B cell (primary cell): ENCODE data around the gene CDC25B. TPM values are rescaled to one million over a fixed set of nuclear protein-coding genes. Genes with fewer than 3 reads are reported as not detected.

Experiments
- ATAC-seq: fragments of 200-7000 bp; cut with Tn5 transposase; one replicate; pipeline ENCODE4 v1.10.0; 2021; ENCODE audit warnings: low read depth, mild to moderate bottlenecking, moderate number of reproducible peaks, moderate library complexity
- CTCF ChIA-PET: fragments of 350-600 bp; sonication (Branson Sonifier 250); formaldehyde crosslinking; loops from one replicate; lab custom pipeline; 2021; ENCODE audit warnings: antibody characterized with exemption, inconsistent platforms; lab: Charles Lee
- POLR2A ChIA-PET: fragments of 350-600 bp; sonication (Branson Sonifier 250); formaldehyde crosslinking; loops from one replicate; lab custom pipeline; 2021; ENCODE audit warnings: antibody characterized with exemption; lab: Charles Lee
- DNase-seq: peaks from one replicate; pipeline ENCODE4 v3.0.0; 2013
- H2AFZ ChIP-seq: 2 replicates; pipeline ENCODE4 v1.6.1; 2012; ENCODE audit warnings: mild to moderate bottlenecking, low read depth, low read length; ENCODE audit not compliant: insufficient read depth, poor library complexity, severe bottlenecking
- H3K27ac ChIP-seq, 2 donors: 1 replicate in 1 of 2; 2 replicates in 1 of 2; pipeline ENCODE4 v1.5.1; 2012 to 2013; ENCODE audit warnings: low read length in 2 of 2, mild to moderate bottlenecking in 2 of 2, moderate library complexity in 1 of 2
- H3K27me3 ChIP-seq, 4 experiments: fragments of 200-600 bp in 1 of 4; sonication (generic) in 1 of 4; replicated peaks in 1 of 4; 1 replicate in 2 of 4; 2 replicates in 2 of 4; pipeline versions ENCODE4 v1.6.1 to v1.7.0; 2013 to 2016; ENCODE audit warnings: low read length in 3 of 4, mild to moderate bottlenecking in 2 of 4, mixed read lengths in 1 of 4, moderate library complexity in 1 of 4; ENCODE audit not compliant: insufficient read depth in 4 of 4, control insufficient read depth in 3 of 4; ENCODE audit errors: control extremely low read depth in 1 of 4
- H3K36me3 ChIP-seq, 2 experiments: replicated peaks in 1 of 2; 1 replicate in 1 of 2; 2 replicates in 1 of 2; pipeline versions ENCODE4 v1.6.1 to v1.7.1; 2013; ENCODE audit warnings: low read length in 1 of 2; ENCODE audit not compliant: insufficient read depth in 2 of 2, control insufficient read depth in 1 of 2; ENCODE audit errors: control extremely low read depth in 1 of 2, extremely low read depth in 1 of 2
- H3K4me1 ChIP-seq, 2 donors: fragments of 200-600 bp in 1 of 2; sonication (generic) in 1 of 2; 1 replicate in 1 of 2; 2 replicates in 1 of 2; pipeline versions ENCODE4 v1.5.1 to v1.6.1; 2013 to 2017; ENCODE audit warnings: low read length in 2 of 2; ENCODE audit not compliant: control insufficient read depth in 2 of 2, insufficient read depth in 2 of 2
- H3K4me2 ChIP-seq: replicated peaks from 2 replicates; pipeline ENCODE3; 2012; ENCODE audit warnings: mild to moderate bottlenecking, low read depth, low read length; ENCODE audit not compliant: poor library complexity, severe bottlenecking
- H3K4me3 ChIP-seq, 5 experiments: fragments of 200-600 bp in 1 of 5; sonication (generic) in 1 of 5; 1 replicate in 3 of 5; 2 replicates in 2 of 5; pipeline versions ENCODE4 v1.5.1 to v1.7.0; 2011 to 2016; ENCODE audit warnings: low read length in 4 of 5, mild to moderate bottlenecking in 4 of 5, low read depth in 2 of 5, control low read depth in 1 of 5, moderate library complexity in 1 of 5; ENCODE audit not compliant: insufficient read depth in 1 of 5; ENCODE audit errors: control extremely low read depth in 1 of 5, extremely low read depth in 1 of 5
- H3K79me2 ChIP-seq: fragments of 200-600 bp; sonication (generic); one replicate; pipeline ENCODE4 v1.6.0; 2016; ENCODE audit warnings: low read length; ENCODE audit not compliant: control insufficient read depth, insufficient read depth
- H3K9ac ChIP-seq: fragments of 200-600 bp; sonication (generic); 2 replicates; pipeline ENCODE4 v1.6.1; 2017; ENCODE audit warnings: mild to moderate bottlenecking, low read length, moderate library complexity
- H3K9me3 ChIP-seq, 3 donors: one replicate each; pipeline versions ENCODE4 v1.6.1 to v1.7.1; 2013; ENCODE audit warnings: low read length in 2 of 3; ENCODE audit not compliant: control insufficient read depth in 2 of 3, insufficient read depth in 1 of 3; ENCODE audit errors: control extremely low read depth in 1 of 3
- H4K20me1 ChIP-seq: 2 replicates; pipeline ENCODE4 v1.6.0; 2012; ENCODE audit warnings: mild to moderate bottlenecking, low read length; ENCODE audit not compliant: insufficient read depth, control insufficient read depth, poor library complexity, severe bottlenecking
- H3K27ac Mint-ChIP-seq: one replicate; pipeline ENCODE4 v1.8.0; 2021; ENCODE audit warnings: mixed read lengths
- H3K27me3 Mint-ChIP-seq: one replicate; pipeline ENCODE4 v1.8.0; 2021; ENCODE audit warnings: mixed read lengths
- H3K4me1 Mint-ChIP-seq: one replicate; pipeline ENCODE4 v1.8.0; 2021; ENCODE audit warnings: mixed read lengths
- H3K4me3 Mint-ChIP-seq: one replicate; pipeline ENCODE4 v1.8.0; 2021; ENCODE audit warnings: mixed read lengths
- H3K9me3 Mint-ChIP-seq: one replicate; pipeline ENCODE4 v1.8.0; 2022; ENCODE audit warnings: mixed read lengths; ENCODE audit not compliant: insufficient read depth
- EZH2 ChIP-seq: IDR thresholded peaks from 2 replicates; pipeline ENCODE4 v1.6.1; 2012; ENCODE audit warnings: borderline replicate concordance, low read depth, mild to moderate bottlenecking, moderate library complexity, low read length; ENCODE audit not compliant: insufficient read depth, poor library complexity, severe bottlenecking
- WGBS: methylation state at CpG from one replicate; pipeline ENCODE4 v1.1.5; 2013; ENCODE audit warnings: missing lambda C conversion rate; ENCODE audit not compliant: insufficient coverage; 5-methylcytosine and 5-hydroxymethylcytosine counted together
- intact Hi-C: fragments of 100-400 bp; cut with micrococcal nuclease; formaldehyde crosslinking; loops from one replicate; pipeline ENCODE4 v1.10.0; 2022
- polyA plus RNA-seq: library from polyadenylated mRNA; depleted of rRNA; stranded (reverse); fragments of >200 nt; gene quantifications from 2 replicates; pipeline ENCODE4 v1.2.3, GENCODE V29; 2012
- total RNA-seq, 2 donors: library from RNA; stranded (reverse); fragments of 120-200 nt in 1 of 2; gene quantifications; 1 replicate in 1 of 2; 2 replicates in 1 of 2; pipeline versions ENCODE4 v1.2.3 to v1.2.4, GENCODE V29; 2013 to 2022
- TF ChIP-seq, protein P1 (sequence below): fragments of 200-600 bp; IDR thresholded peaks from one replicate; pipeline ENCODE4 v1.8.0; 2022; ENCODE audit warnings: antibody characterized with exemption, mild to moderate bottlenecking

CDC25B gene
- total and polyA plus RNA-seq, 2 donors (not counting 1 experiment from before 2014, with no cell fraction given), result 72.3 to 114 TPM

DNA sequence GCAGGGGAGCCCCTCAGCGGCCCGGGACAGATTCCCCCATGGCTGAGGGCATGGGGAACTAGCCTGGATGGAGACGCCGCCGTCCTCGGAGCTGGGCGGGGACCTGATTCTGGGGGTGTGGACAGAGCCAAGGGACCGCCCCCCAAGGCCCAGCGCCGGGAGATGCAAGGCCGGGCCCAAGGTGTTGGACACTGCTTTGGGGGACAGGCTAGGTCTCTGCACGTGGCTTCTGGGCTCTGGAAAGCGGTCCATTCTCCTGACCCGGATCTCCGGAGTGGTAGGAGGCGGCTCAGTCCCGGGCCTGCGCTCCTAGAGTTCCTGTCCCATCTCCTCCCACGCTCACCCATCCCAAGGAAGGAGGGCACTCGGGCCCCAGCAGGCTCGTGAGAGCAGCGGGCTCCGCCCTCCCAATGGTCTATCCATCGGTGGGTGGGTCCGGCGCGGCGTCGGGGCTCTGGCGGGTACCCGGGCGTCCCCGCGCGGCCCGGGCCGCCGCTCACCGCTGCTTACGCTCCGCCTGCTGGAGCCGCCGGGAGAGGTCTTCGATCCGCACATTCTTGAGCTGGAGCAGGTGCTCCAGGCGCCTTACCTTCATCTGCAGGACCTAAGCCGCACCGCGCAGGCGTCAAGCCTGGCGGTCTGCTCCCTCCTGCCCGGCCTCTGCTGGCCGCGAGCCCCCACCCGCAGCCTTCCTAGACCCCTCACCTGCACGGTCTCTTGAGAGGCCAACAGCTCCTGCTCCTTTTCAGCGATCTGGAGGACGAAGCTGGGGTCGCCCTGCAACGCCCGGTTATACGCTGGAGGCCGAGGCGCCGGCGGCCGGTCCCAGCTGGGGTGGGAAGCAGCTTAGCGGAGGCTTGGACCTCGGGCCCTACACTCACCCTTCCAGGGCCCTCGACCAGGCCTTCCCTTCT lies 18.1 kb upstream of the CDC25B start:
- Histone ChIP-seq H3K79me2 (no peaks in the 10 kb centered on the region), H2AFZ (peak overlapping the region; percentile 98), H3K27me3 (peaks cover 0 to 15% (median 4%) of the 10 kb centered on the region in 4 experiments), H3K4me1 (peaks cover 29 to 36% of the 10 kb centered on the region in 2 donors), H3K4me2 (peak overlapping the region; percentile 99), H3K36me3 (no peaks in the 10 kb centered on the region), H3K9ac (peak overlapping the region; percentile 75), H3K4me3 (peak overlapping the region; percentile 28 to 75 (median 66)), H3K27ac (peak overlapping the region in 1 of 2 donors; percentile 13), H4K20me1 (no peaks in the 10 kb centered on the region), H3K9me3 (no peaks in the 10 kb centered on the region)
- WGBS, result 4% methylated on average over 70 of the region's 70 CpGs
- ATAC-seq, result peak; percentile 75
- DNase-seq, result peak; percentile 49
- TF ChIP-seq, protein P1, sequence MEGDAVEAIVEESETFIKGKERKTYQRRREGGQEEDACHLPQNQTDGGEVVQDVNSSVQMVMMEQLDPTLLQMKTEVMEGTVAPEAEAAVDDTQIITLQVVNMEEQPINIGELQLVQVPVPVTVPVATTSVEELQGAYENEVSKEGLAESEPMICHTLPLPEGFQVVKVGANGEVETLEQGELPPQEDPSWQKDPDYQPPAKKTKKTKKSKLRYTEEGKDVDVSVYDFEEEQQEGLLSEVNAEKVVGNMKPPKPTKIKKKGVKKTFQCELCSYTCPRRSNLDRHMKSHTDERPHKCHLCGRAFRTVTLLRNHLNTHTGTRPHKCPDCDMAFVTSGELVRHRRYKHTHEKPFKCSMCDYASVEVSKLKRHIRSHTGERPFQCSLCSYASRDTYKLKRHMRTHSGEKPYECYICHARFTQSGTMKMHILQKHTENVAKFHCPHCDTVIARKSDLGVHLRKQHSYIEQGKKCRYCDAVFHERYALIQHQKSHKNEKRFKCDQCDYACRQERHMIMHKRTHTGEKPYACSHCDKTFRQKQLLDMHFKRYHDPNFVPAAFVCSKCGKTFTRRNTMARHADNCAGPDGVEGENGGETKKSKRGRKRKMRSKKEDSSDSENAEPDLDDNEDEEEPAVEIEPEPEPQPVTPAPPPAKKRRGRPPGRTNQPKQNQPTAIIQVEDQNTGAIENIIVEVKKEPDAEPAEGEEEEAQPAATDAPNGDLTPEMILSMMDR, result no peak
- TF ChIP-seq EZH2, result peak; percentile 57
- intact Hi-C loops, result loop anchor here (1.0 kb wide), 1 partner anchor 11 kb away; the partner anchor contains the start of gene ADISSP
- Mint-ChIP-seq H3K27ac (peak overlapping the region; percentile 82), H3K27me3 (no peaks in the 10 kb centered on the region), H3K4me1 (peaks cover 38% of the 10 kb centered on the region), H3K9me3 (no peaks in the 10 kb centered on the region), H3K4me3 (peak overlapping the region; percentile 90)
- POLR2A ChIA-PET, result interaction anchor here (1.3 to 2.0 kb wide), 2 partner anchors 10 to 43 kb away, joined by 3 to 18 read pairs; partner anchors contain the start of genes ADISSP and AP5S1
- CTCF ChIA-PET, result interaction anchor here (0.8 to 5.1 kb wide), 5 partner anchors 8 to 77 kb away, joined by 3 to 38 read pairs (median 5); partner anchors contain the start of genes ADISSP and CENPB
